Neural progenitor cell (in vitro differentiated cells): ENCODE measurements around the gene UBE2E1.

ENCODE experiments used
- CTCF ChIP-seq: fragments of 200-600 bp; sonication (generic); IDR thresholded peaks from 2 replicates; pipeline ENCODE4 v1.5.1; 2017; ENCODE audit warnings: antibody characterized with exemption, mild to moderate bottlenecking
- EZH2 ChIP-seq: fragments of 200-600 bp; sonication (generic); IDR thresholded peaks from 2 replicates; pipeline ENCODE4 v1.6.1; 2017; ENCODE audit warnings: antibody characterized with exemption, mild to moderate bottlenecking, moderate library complexity
- EZH2phosphoT487 ChIP-seq: fragments of 200-600 bp; sonication (generic); IDR thresholded peaks from 2 replicates; pipeline ENCODE4 v1.6.1; 2017; ENCODE audit warnings: antibody characterized with exemption

DNA sequence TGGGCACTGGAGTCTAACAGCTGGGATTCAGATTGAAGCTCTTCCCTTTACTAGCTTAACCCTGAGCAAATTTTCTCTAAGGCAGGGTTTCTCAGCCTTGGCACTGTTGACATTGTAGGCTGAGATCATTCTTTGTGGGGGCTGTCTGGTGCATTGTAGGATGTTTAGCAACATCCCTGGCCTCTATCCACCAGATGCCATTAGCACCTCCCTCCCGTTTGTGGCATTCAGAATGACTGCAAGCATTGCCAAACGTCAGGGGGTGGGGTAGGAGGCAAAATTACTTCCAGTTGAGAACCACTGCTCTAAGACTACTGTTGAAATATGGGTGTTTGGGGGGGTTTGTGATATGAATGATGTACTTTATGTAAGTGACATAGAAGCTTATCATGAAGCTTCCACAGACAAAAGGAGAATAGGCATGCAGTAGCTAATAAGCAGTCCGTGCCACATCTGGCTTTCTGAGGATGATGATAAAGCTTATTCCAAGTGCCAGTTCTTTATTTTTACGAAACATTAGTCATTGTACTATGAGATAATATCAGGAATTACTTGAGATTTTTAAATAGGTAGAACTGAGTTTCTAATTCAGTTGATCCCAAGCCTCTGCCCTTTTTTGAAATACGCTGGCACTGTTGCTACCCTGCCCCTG, 71.7 kb downstream of the UBE2E1 start:
- TF ChIP-seq CTCF (no peak), EZH2 (no peak), EZH2phosphoT487 (no peak)
